Nephron (organoid): ENCODE measurements around the gene CIT.
A peak's percentile ranks its signal among the peaks of the same experiment; 100 is the strongest.

ENCODE experiments used
- H3K27ac Mint-ChIP-seq, 3 experiments: 2 replicates each; pipeline ENCODE4 v1.8.0; 2020; ENCODE audit warnings: mixed read lengths in 3 of 3, mild to moderate bottlenecking in 2 of 3, moderate library complexity in 1 of 3
- H3K27me3 Mint-ChIP-seq: 2 replicates; pipeline ENCODE4 v1.8.0; 2021; ENCODE audit warnings: low read depth, mild to moderate bottlenecking, moderate library complexity, mixed read lengths
- H3K36me3 Mint-ChIP-seq: 2 replicates; pipeline ENCODE4 v1.8.0; 2020; ENCODE audit warnings: low read depth, mixed read lengths
- H3K4me1 Mint-ChIP-seq: 2 replicates; pipeline ENCODE4 v1.8.0; 2020; ENCODE audit warnings: mixed read lengths
- H3K4me3 Mint-ChIP-seq, 3 experiments: 2 replicates each; pipeline ENCODE4 v1.8.0; 2020; ENCODE audit warnings: mild to moderate bottlenecking in 3 of 3, mixed read lengths in 3 of 3, moderate library complexity in 2 of 3
- H3K9me3 Mint-ChIP-seq: 2 replicates; pipeline ENCODE4 v1.8.0; 2020; ENCODE audit warnings: mixed read lengths
- CTCF ChIP-seq, 3 experiments: fragments of 200-600 bp; sonication (generic); IDR thresholded peaks; one replicate each; pipeline ENCODE4 v1.5.0; 2021; ENCODE audit warnings: antibody characterized with exemption in 3 of 3; ENCODE audit not compliant: unreplicated experiment in 3 of 3

The CIT gene

GRCh38 chr12:119685375-119685774, 191.7 kb downstream of the CIT start:
- peaks cover 44% of the 10 kb centered on the region for H3K4me1 Mint-ChIP-seq
- TF ChIP-seq CTCF (IDR thresholded peaks at IDR 0.05; ENCODE audit: unreplicated experiment in 3 of 3): no peak
- H3K27ac Mint-ChIP-seq: peak overlapping the region; percentile 93 to 96 (median 94)
- H3K36me3 Mint-ChIP-seq: peaks cover 37% of the 10 kb centered on the region
- no peaks in the 10 kb centered on the region for H3K27me3 Mint-ChIP-seq
- no peaks in the 10 kb centered on the region for H3K9me3 Mint-ChIP-seq
- peak overlapping the region in 1 of 3 experiments; percentile 15 for H3K4me3 Mint-ChIP-seq

GRCh38 chr12:119684711-119685369, 192.3 kb downstream of the CIT start:
- Mint-ChIP-seq H3K4me3 (peak overlapping the region in 2 of 3 experiments; percentile 1 to 37), H3K9me3 (no peaks in the 10 kb centered on the region), H3K4me1 (peaks cover 44% of the 10 kb centered on the region), H3K27me3 (no peaks in the 10 kb centered on the region), H3K27ac (peak overlapping the region; percentile 93 to 96 (median 94)), H3K36me3 (peaks cover 41% of the 10 kb centered on the region)
- no peak for TF ChIP-seq CTCF (IDR thresholded peaks at IDR 0.05; ENCODE audit: unreplicated experiment in 3 of 3)

- Mint-ChIP-seq H3K4me3 (peak overlapping the region in 1 of 3 experiments; percentile 30), H3K9me3 (no peaks in the 10 kb centered on the region), H3K4me1 (peaks cover 44% of the 10 kb centered on the region), H3K27ac (peak overlapping the region; percentile 93 to 96 (median 94)), H3K27me3 (no peaks in the 10 kb centered on the region), H3K36me3 (peaks cover 51% of the 10 kb centered on the region)
- no peak for TF ChIP-seq CTCF (IDR thresholded peaks at IDR 0.05; ENCODE audit: unreplicated experiment in 3 of 3)
Observed at GRCh38 chr12:119683816-119684215, 193.3 kb downstream of the CIT start.

GRCh38 chr12:119683413-119683812, 193.7 kb downstream of the CIT start:
- Mint-ChIP-seq H3K36me3 (peaks cover 55% of the 10 kb centered on the region), H3K4me3 (peak overlapping the region in 1 of 3 experiments; percentile 30), H3K4me1 (peaks cover 44% of the 10 kb centered on the region), H3K27ac (peak overlapping the region; percentile 93 to 96 (median 94)), H3K9me3 (no peaks in the 10 kb centered on the region), H3K27me3 (no peaks in the 10 kb centered on the region)
- TF ChIP-seq CTCF (IDR thresholded peaks at IDR 0.05; ENCODE audit: unreplicated experiment in 3 of 3): no peak

- H3K9me3 Mint-ChIP-seq: no peaks in the 10 kb centered on the region
- no peaks in the 10 kb centered on the region for H3K27me3 Mint-ChIP-seq
- TF ChIP-seq CTCF (IDR thresholded peaks at IDR 0.05; ENCODE audit: unreplicated experiment in 3 of 3): no peak
- peaks cover 43% of the 10 kb centered on the region for H3K4me1 Mint-ChIP-seq
- H3K27ac Mint-ChIP-seq: peak overlapping the region; percentile 93 to 96 (median 94)
- peaks cover 62% of the 10 kb centered on the region for H3K36me3 Mint-ChIP-seq
- H3K4me3 Mint-ChIP-seq: no peak overlapping the region
Observed at GRCh38 chr12:119682639-119683252, 194.4 kb downstream of the CIT start.
